AG10803 (cell line): Measurements from ENCODE around the gene FILIP1.

Experiments used
- DNase-seq: peaks from one replicate; pipeline ENCODE4 v3.0.0; 2010; ENCODE audit warnings: low read depth
- H3K4me3 ChIP-seq: 2 replicates; pipeline ENCODE4 v1.5.1; 2011; ENCODE audit warnings: mild to moderate bottlenecking, low read length, control low read depth
- CTCF ChIP-seq: conservative IDR thresholded peaks from 2 replicates; pipeline ENCODE4 v1.5.1; 2011; ENCODE audit warnings: mild to moderate bottlenecking, low read length, control low read depth, inconsistent platforms

The FILIP1 gene

DNA sequence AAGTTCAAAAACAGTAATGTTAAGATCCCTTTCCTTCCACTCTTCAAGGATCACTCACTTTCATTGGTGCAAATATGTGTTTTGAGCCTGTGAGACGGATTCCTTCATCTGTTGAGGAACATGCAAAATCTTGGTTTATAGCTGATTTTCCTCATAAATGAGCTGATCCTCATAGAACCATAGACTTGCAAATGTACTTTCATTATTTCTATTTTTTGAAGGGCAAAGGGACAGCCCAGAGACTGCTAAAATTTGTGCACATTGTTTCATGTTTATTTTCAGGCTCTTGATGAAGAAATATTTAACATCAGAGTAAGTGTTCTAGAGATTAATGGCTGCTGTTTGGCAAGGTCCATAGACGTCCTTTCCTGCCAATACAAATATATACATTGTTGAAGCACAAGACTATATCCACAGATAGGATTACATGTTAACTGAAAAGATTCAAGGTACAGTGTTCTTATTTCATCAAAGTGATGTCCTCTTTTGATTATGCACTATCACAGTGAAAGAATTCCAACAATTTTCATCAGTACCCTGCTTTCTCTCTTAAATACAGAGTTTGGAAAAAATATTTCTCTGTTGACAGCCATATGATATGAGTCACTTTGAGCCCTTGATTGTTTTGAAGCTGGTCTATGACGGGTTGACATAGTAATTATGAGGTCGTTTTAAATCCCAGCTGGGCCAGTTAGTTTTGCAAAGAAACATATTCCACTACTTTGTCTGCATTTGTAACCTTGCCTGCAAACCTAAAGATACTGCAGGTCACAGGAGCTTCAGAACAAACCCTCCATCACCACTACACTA is 95.7 kb downstream of the FILIP1 start:
- H3K4me3 ChIP-seq: no peak overlapping the region
- peak; percentile 17 for DNase-seq
- no peak for TF ChIP-seq CTCF

GRCh38 chr6:75397171-75397570 is 96.4 kb downstream of the FILIP1 start:
- no peak for TF ChIP-seq CTCF
- no peak overlapping the region for H3K4me3 ChIP-seq
- DNase-seq: no peak

DNA sequence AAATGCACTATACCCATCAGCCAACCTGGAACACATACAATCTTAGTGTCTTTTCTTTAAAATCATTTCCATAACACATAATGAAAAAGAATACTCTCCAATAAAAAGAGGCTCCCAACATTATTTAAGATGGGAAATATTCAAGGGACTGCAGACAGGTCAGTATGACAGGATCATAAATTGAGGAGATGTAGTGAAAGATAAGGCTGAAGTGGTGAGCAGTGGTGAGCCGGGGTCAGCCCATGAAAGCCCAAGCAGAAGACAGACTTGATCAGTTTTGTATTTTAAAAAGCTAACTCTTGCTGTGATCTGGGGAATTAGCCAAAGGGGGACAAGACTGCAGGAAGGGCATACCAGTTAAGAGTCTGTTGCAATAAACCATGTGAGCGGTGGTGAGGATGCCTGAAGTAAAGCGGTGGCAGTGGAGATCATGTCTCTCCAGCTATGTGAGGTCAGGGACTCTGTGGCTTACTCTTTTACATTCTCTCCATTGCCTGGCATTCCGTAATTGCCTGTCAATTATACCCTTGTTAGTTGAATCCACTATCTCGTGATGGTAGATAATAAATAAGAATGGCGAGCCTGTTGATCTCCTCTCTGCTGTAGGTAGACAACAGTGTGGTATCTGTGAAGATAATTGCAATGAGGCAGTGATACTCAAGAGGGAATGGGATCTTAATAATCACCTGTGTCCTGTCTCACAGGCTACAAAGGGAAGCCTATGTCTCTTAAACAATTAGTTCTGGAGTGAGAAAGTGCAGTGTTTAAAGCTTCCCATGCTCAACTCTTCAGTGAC is 97.4 kb downstream of the FILIP1 start:
- no peak overlapping the region for H3K4me3 ChIP-seq
- TF ChIP-seq CTCF: no peak
- peak; percentile 30 for DNase-seq

- DNase-seq: no peak
- no peak for TF ChIP-seq CTCF
- no peak overlapping the region for H3K4me3 ChIP-seq
Observed at GRCh38 chr6:75393806-75394205, 99.8 kb downstream of the FILIP1 start.

DNA sequence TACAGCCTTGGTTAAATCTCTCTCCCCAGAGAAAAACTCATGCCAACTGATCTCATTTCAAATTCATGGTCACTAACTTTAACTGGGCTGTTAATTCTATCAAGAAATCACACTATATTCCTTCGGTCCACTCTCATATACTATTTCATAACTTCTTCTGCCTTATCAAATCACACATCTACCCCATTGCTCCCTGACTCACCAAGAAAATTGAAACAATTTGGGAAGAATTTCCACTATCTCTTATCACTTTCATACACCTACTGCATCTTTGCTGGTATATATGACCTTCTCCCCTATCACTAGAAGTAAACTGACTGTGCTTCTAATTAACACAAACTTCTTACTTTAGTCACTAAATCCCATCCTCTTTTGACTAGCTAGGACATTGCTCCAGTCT is 102.3 kb downstream of the FILIP1 start:
- no peak for TF ChIP-seq CTCF
- DNase-seq: no peak
- no peak overlapping the region for H3K4me3 ChIP-seq

GRCh38 chr6:75386050-75386770 is 107.4 kb downstream of the FILIP1 start:
- DNase-seq: peak; percentile 80
- TF ChIP-seq CTCF: no peak
- H3K4me3 ChIP-seq: no peak overlapping the region
